GOT3 (cell line): ENCODE measurements around the gene ZNF567.

ENCODE experiments used
- DNase-seq: peaks from one replicate; lab custom pipeline; 2025; ENCODE audit warnings: mixed read lengths; lab: John Stamatoyannopoulos, UW

ZNF567 gene

DNA sequence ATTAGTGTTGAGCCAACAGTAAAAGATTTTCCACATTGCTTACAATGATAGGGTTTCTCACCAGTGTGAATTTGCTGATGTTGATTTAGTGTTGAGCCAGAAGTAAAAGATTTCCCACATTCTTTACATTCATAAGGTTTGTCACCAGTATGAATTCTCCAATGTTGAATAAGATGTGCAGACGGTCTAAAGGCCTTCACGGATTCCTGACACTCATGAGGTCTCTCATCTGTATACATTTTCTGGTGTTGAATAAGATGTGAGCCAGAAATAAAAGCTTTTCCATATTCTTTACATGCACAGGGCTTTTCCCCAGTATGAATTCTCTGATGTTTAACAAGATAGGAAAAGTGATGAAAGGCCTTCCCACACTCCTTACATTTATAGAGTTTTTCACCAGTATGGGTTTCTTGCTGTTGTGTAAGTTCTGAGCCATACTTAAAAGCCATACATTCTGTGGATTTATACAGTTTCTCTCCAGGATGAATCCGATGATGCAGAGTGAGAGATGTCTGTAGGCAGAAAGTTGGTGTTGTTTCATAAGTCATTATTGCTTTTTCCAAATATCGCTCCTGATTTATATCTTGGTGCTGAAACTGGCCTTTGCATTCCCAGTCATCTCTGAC, 62.8 kb downstream of the ZNF567 start:
- DNase-seq, result no peak
